HCT116 (cell line): Measurements from ENCODE around the gene MAN2B1. TPM values are rescaled to one million over a fixed set of nuclear protein-coding genes. Genes with fewer than 3 reads are reported as not detected.

Source experiments
- ATAC-seq: fragments of 200-7000 bp; cut with Tn5 transposase; 2 replicates; pipeline ENCODE4 v1.9.1; 2020; ENCODE audit warnings: mild to moderate bottlenecking, moderate library complexity
- BruUV-seq: library from RNA; stranded (reverse); fragments of 400-500 nt; replicated peaks from 2 replicates; lab custom pipeline; 2021; lab: Mats Ljungman, UMichigan
- CTCF ChIA-PET: fragments of 300-600 bp; sonication (Branson Sonifier 250); formaldehyde crosslinking; loops from one replicate; lab custom pipeline; 2021; ENCODE audit warnings: antibody characterized with exemption; lab: Charles Lee
- POLR2A ChIA-PET: fragments of 300-600, 350-600 bp; sonication (Branson Sonifier 250); formaldehyde crosslinking; loops from one replicate; lab custom pipeline; 2021; ENCODE audit warnings: antibody characterized with exemption; lab: Charles Lee
- RAD21 ChIA-PET, 2 experiments: fragments of 300-600 bp; sonication (Branson Sonifier 250); formaldehyde crosslinking; loops; one replicate each; lab custom pipeline; 2023; ENCODE audit warnings: low total read pairs in 2 of 2; ENCODE audit not compliant: uncharacterized antibody in 2 of 2, unreplicated experiment in 2 of 2, low non-redundant PET in 1 of 2; lab: Charles Lee
- DNase-seq: peaks from one replicate; pipeline ENCODE4 v3.0.0-alpha.2; 2010; ENCODE audit warnings: low read depth, low spot score
- H2AFZ ChIP-seq: fragments of 200-600 bp; shearing (Covaris generic), sonication (generic); 2 replicates; pipeline ENCODE4 v1.6.1; 2017; ENCODE audit warnings: low read depth, mixed run types, mixed read lengths, antibody characterized with exemption, low read length; ENCODE audit not compliant: poor library complexity, severe bottlenecking
- H3K27ac ChIP-seq: 2 replicates; pipeline ENCODE4 v1.5.1; 2012; ENCODE audit warnings: low read depth, low read length
- H3K27me3 ChIP-seq: fragments of 200-600 bp; sonication (generic); 2 replicates; pipeline ENCODE4 v1.6.1; 2016; ENCODE audit warnings: mixed run types, low read length, mixed read lengths; ENCODE audit not compliant: insufficient read depth
- H3K36me3 ChIP-seq, 2 experiments: fragments of 200-500 bp in 1 of 2; fragments of 200-600 bp in 1 of 2; sonication (Bioruptor generic) in 1 of 2; sonication (generic) in 1 of 2; 2 replicates each; pipeline versions ENCODE4 v1.5.1 to v1.6.1; 2014 to 2016; ENCODE audit warnings: low read length in 2 of 2, inconsistent platforms in 1 of 2, mixed read lengths in 1 of 2, mixed run types in 1 of 2; ENCODE audit not compliant: insufficient read depth in 2 of 2, control insufficient read depth in 1 of 2
- H3K4me1 ChIP-seq, 2 experiments: fragments of 200-600 bp in 1 of 2; sonication (generic) in 1 of 2; 2 replicates each; pipeline versions ENCODE4 v1.5.1 to v1.6.1; 2012 to 2017; ENCODE audit warnings: low read length in 2 of 2, inconsistent platforms in 1 of 2, mild to moderate bottlenecking in 1 of 2, mixed read lengths in 1 of 2, mixed run types in 1 of 2, moderate library complexity in 1 of 2; ENCODE audit not compliant: insufficient read depth in 2 of 2, control insufficient read depth in 1 of 2
- H3K4me2 ChIP-seq: fragments of 200-600 bp; sonication (generic); 2 replicates; pipeline ENCODE4 v1.6.1; 2017; ENCODE audit warnings: mixed run types, low read length, mixed read lengths
- H3K4me3 ChIP-seq, 2 experiments: fragments of 200-600 bp in 1 of 2; sonication (generic) in 1 of 2; replicated peaks in 1 of 2; 2 replicates each; pipeline ENCODE4 v1.5.1; 2011 to 2016; ENCODE audit warnings: low read length in 2 of 2, control low read depth in 1 of 2, low read depth in 1 of 2, mild to moderate bottlenecking in 1 of 2, mixed read lengths in 1 of 2, mixed run types in 1 of 2
- H3K79me2 ChIP-seq: fragments of 200-600 bp; sonication (generic); 2 replicates; pipeline ENCODE4 v1.6.1; 2017; ENCODE audit warnings: mild to moderate bottlenecking, mixed run types, low read length, moderate library complexity, mixed read lengths; ENCODE audit not compliant: insufficient read depth
- H3K9ac ChIP-seq: fragments of 200-600 bp; sonication (generic); 2 replicates; pipeline ENCODE4 v1.6.1; 2016; ENCODE audit warnings: low read length, mixed read lengths
- H3K9me2 ChIP-seq: fragments of 200-600 bp; sonication (generic), shearing (Covaris generic); 2 replicates; pipeline ENCODE4 v1.6.1; 2017; ENCODE audit warnings: mixed run types, mild to moderate bottlenecking, moderate library complexity; ENCODE audit not compliant: insufficient read depth
- H3K9me3 ChIP-seq, 2 experiments: fragments of 200-500 bp in 1 of 2; fragments of 200-600 bp in 1 of 2; sonication (Bioruptor generic) in 1 of 2; sonication (generic) in 1 of 2; 2 replicates each; pipeline ENCODE4 v1.6.1; 2014 to 2017; ENCODE audit warnings: low read length in 2 of 2, mixed read lengths in 2 of 2, inconsistent platforms in 1 of 2, low read depth in 1 of 2, mild to moderate bottlenecking in 1 of 2, mixed run types in 1 of 2, moderate library complexity in 1 of 2; ENCODE audit not compliant: control insufficient read depth in 1 of 2, insufficient read depth in 1 of 2
- H4K20me1 ChIP-seq: fragments of 200-600 bp; sonication (generic), shearing (Covaris generic); 2 replicates; pipeline ENCODE4 v1.6.1; 2017; ENCODE audit warnings: mixed run types, mild to moderate bottlenecking, moderate library complexity; ENCODE audit not compliant: insufficient read depth
- CBX3 ChIP-seq: IDR thresholded peaks from 2 replicates; pipeline ENCODE4 v1.6.1; 2012; ENCODE audit warnings: low read depth
- EZH2phosphoT487 ChIP-seq: fragments of 200-600 bp; IDR thresholded peaks from 2 replicates; pipeline ENCODE4 v1.6.1; 2018; ENCODE audit warnings: antibody characterized with exemption, borderline replicate concordance
- FOSL1 ChIP-seq: IDR thresholded peaks from 2 replicates; pipeline ENCODE4 v1.6.1; 2012; ENCODE audit warnings: low read depth
- POLR2A ChIP-seq: IDR thresholded peaks from 2 replicates; pipeline ENCODE4 v1.7.0; 2011; ENCODE audit warnings: borderline replicate concordance; ENCODE audit not compliant: insufficient read depth, insufficient read length; ENCODE audit errors: extremely low read depth
- RAD21 ChIP-seq: IDR thresholded peaks from 2 replicates; pipeline ENCODE4 v1.6.1; 2012; ENCODE audit warnings: low read depth, mild to moderate bottlenecking
- SP1 ChIP-seq: IDR thresholded peaks from 2 replicates; pipeline ENCODE4 v1.6.1; 2012; ENCODE audit warnings: low read depth
- ZNF274 ChIP-seq: fragments of 200-500 bp; sonication (Bioruptor generic); IDR thresholded peaks from 2 replicates; pipeline ENCODE4 v1.6.1; 2014; ENCODE audit warnings: mild to moderate bottlenecking, low read depth, low read length, inconsistent platforms
- intact Hi-C: fragments of 100-400 bp; cut with micrococcal nuclease; formaldehyde crosslinking; loops from 2 replicates; pipeline ENCODE4 v1.10.0; 2022
- total RNA-seq: library from RNA; stranded (reverse); gene quantifications from one replicate; pipeline ENCODE4 v1.2.1, GENCODE V29; 2021; ENCODE audit not compliant: unreplicated experiment
- TF ChIP-seq, protein P1 (sequence below), 3 experiments: fragments of 200-600 bp in 1 of 3; sonication (generic) in 1 of 3; IDR thresholded peaks in 2 of 3; conservative IDR thresholded peaks in 1 of 3; 2 replicates each; pipeline ENCODE4 v1.5.1; 2012 to 2017; ENCODE audit warnings: low read depth in 2 of 3, low read length in 2 of 3, antibody characterized with exemption in 1 of 3, borderline replicate concordance in 1 of 3, control low read depth in 1 of 3, mild to moderate bottlenecking in 1 of 3, mixed read lengths in 1 of 3, mixed run types in 1 of 3, moderate library complexity in 1 of 3; ENCODE audit not compliant: insufficient read depth in 1 of 3
- TF ChIP-seq, protein P2 (sequence below): IDR thresholded peaks from 2 replicates; pipeline ENCODE4 v1.6.1; 2012

The MAN2B1 gene
- total RNA-seq, 1 experiment from 2014 or later: 48.3 TPM

GRCh38 chr19:12642506-12642905, 24.0 kb downstream of the MAN2B1 start:
- H3K36me3 ChIP-seq: no peaks in the 10 kb centered on the region
- no TSS peak for BruUV-seq
- H3K4me1 ChIP-seq: no peaks in the 10 kb centered on the region
- intact Hi-C loops: no loop called here
- DNase-seq (no peak), ATAC-seq (no peak)
- CTCF ChIA-PET: no interaction called here
- H3K9me3 ChIP-seq: peaks cover 0 to 4% of the 10 kb centered on the region in 2 experiments; a peak in 1 of 4 replicates
- no peak overlapping the region for H3K9ac ChIP-seq
- no peaks in the 10 kb centered on the region for H3K79me2 ChIP-seq
- no peak overlapping the region for H3K4me3 ChIP-seq
- RAD21 ChIA-PET: interaction anchor here in 1 of 2 experiments (0.7 kb wide), 1 partner anchor 116 kb away, joined by 3 read pairs; no protein-coding TSS in a partner anchor
- H3K9me2 ChIP-seq: no peaks in the 10 kb centered on the region
- no peak overlapping the region for H3K27ac ChIP-seq
- H3K4me2 ChIP-seq: no peak overlapping the region
- H4K20me1 ChIP-seq: no peaks in the 10 kb centered on the region
- H2AFZ ChIP-seq: no peak overlapping the region
- POLR2A ChIA-PET: no interaction called here
- H3K27me3 ChIP-seq: no peaks in the 10 kb centered on the region
- no peak for TF ChIP-seq POLR2A
- TF ChIP-seq RAD21: no peak
- no peak for TF ChIP-seq SP1

DNA sequence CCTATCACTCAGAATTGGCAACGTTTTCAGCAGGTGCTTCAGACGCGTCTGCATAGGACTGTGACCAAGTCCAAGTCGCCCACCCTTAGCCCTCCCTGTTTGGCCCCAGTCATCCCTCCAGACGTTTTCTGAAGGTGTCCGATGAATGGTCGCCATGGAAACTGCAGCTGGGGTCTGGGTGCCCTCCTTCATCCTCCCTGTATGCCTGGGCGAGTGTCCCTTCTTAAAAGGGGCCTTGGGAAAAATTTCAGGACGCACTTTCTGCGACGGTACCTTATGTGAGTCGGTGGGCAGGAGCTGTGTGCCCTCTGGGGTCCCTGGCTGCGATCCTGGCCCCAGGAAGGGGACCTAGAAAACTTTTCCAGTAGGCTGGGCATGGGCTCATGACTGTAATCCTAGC, 25.1 kb downstream of the MAN2B1 start:
- ATAC-seq: no peak

More for the DNA sequence above, 25.1 kb downstream of the MAN2B1 start:
- Histone ChIP-seq H2AFZ (no peak overlapping the region), H3K4me1 (no peaks in the 10 kb centered on the region), H3K9me3 (peaks cover 0 to 4% of the 10 kb centered on the region in 2 experiments; a peak in 1 of 4 replicates), H4K20me1 (no peaks in the 10 kb centered on the region), H3K9me2 (no peaks in the 10 kb centered on the region), H3K4me2 (no peak overlapping the region), H3K36me3 (no peaks in the 10 kb centered on the region), H3K9ac (no peak overlapping the region), H3K4me3 (no peak overlapping the region), H3K27me3 (no peaks in the 10 kb centered on the region), H3K27ac (no peak overlapping the region), H3K79me2 (no peaks in the 10 kb centered on the region)
- intact Hi-C loops: no loop called here
- ChIA-PET CTCF (no interaction called here), RAD21 (no interaction called here), POLR2A (no interaction called here)
- no peak for DNase-seq
- TF ChIP-seq EZH2phosphoT487 (no peak), RAD21 (no peak), SP1 (no peak), ZNF274 (no peak), CBX3 (no peak), FOSL1 (no peak)
- TF ChIP-seq, protein P1, sequence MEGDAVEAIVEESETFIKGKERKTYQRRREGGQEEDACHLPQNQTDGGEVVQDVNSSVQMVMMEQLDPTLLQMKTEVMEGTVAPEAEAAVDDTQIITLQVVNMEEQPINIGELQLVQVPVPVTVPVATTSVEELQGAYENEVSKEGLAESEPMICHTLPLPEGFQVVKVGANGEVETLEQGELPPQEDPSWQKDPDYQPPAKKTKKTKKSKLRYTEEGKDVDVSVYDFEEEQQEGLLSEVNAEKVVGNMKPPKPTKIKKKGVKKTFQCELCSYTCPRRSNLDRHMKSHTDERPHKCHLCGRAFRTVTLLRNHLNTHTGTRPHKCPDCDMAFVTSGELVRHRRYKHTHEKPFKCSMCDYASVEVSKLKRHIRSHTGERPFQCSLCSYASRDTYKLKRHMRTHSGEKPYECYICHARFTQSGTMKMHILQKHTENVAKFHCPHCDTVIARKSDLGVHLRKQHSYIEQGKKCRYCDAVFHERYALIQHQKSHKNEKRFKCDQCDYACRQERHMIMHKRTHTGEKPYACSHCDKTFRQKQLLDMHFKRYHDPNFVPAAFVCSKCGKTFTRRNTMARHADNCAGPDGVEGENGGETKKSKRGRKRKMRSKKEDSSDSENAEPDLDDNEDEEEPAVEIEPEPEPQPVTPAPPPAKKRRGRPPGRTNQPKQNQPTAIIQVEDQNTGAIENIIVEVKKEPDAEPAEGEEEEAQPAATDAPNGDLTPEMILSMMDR (IDR thresholded peaks at IDR 0.05 in 2 of 3, conservative IDR thresholded peaks at IDR 0.05 in 1 of 3; ENCODE audit: borderline replicate concordance in 1 of 3, insufficient read depth in 1 of 3, low read depth in 2 of 3, low read length in 2 of 3): no peak
- TF ChIP-seq, protein P2, sequence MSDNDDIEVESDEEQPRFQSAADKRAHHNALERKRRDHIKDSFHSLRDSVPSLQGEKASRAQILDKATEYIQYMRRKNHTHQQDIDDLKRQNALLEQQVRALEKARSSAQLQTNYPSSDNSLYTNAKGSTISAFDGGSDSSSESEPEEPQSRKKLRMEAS: no peak
- no TSS peak for BruUV-seq
